ENCODE results near the gene DPEP3.

The DPEP3 gene

DNA sequence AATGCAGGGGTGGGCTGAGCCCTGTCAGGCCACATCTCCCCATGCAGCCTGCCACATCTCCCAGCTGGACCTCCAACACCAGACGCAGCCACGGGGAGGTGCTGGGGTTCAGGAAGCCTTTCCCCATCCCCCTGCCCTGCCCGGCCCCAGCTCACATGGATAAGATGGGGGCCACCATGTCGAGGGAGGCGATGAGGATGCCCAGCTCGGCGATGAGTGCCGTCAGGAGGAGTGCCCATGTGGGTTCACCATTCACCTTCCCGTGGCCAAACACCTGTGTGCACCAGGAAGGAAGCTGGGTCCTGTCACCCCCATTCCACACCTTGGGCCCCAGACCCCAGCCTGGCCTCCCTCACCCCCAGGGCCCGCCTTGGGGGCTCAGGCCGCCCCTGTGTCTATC lies 30.7 kb downstream of the DPEP3 start:
- Histone ChIP-seq H3K79me2 (ENCODE audit: low read length) (no peaks in the 10 kb centered on the region), H3K4me1 (ENCODE audit: low read length) (no peaks in the 10 kb centered on the region), H3K4me3 (ENCODE audit: low read length) (no peak overlapping the region), H3K27ac (ENCODE audit: low read length) (no peak overlapping the region), H3K9ac (ENCODE audit: low read length) (no peak overlapping the region), H3K4me2 (ENCODE audit: low read length) (no peak overlapping the region), H4K20me1 (ENCODE audit: insufficient read depth, low read length) (no peaks in the 10 kb centered on the region), H3K27me3 (ENCODE audit: low read depth, low read length) (no peaks in the 10 kb centered on the region), H2AFZ (ENCODE audit: low read depth, low read length) (no peak overlapping the region), H3K36me3 (replicated peaks; ENCODE audit: low read depth, low read length) (peaks cover 26% of the 10 kb centered on the region), H3K9me3 (ENCODE audit: insufficient read depth, low read length) (no peaks in the 10 kb centered on the region)
- no peak for TF ChIP-seq EZH2phosphoT487 (IDR thresholded peaks at IDR 0.05; ENCODE audit: low read depth)
- TF ChIP-seq, protein P1, sequence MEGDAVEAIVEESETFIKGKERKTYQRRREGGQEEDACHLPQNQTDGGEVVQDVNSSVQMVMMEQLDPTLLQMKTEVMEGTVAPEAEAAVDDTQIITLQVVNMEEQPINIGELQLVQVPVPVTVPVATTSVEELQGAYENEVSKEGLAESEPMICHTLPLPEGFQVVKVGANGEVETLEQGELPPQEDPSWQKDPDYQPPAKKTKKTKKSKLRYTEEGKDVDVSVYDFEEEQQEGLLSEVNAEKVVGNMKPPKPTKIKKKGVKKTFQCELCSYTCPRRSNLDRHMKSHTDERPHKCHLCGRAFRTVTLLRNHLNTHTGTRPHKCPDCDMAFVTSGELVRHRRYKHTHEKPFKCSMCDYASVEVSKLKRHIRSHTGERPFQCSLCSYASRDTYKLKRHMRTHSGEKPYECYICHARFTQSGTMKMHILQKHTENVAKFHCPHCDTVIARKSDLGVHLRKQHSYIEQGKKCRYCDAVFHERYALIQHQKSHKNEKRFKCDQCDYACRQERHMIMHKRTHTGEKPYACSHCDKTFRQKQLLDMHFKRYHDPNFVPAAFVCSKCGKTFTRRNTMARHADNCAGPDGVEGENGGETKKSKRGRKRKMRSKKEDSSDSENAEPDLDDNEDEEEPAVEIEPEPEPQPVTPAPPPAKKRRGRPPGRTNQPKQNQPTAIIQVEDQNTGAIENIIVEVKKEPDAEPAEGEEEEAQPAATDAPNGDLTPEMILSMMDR (IDR thresholded peaks at IDR 0.05; ENCODE audit: low read depth, low read length): no peak

DNA sequence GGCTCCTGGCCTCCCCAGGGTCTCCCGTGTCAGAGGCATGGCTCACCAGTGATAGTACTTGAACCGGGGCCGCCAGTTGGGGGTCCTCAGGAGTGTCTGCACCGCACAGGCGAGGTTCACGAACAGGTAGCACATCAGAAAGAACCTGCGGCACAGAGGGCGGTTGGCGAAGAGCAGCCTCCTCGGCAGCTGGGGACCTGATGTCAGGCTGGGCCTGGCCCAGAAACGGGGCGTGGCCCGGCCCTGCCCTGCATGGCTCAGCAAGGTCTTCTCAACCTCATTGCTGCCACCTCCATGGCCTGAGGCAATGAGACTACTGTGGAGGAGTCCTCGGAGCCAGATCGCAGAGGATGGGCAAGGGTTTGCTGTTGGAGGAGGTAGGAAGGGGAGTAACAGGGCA lies 32.3 kb downstream of the DPEP3 start:
- Histone ChIP-seq H2AFZ (ENCODE audit: low read depth, low read length) (no peak overlapping the region), H3K27ac (ENCODE audit: low read length) (no peak overlapping the region), H3K9ac (ENCODE audit: low read length) (no peak overlapping the region), H3K4me2 (ENCODE audit: low read length) (no peak overlapping the region), H3K79me2 (ENCODE audit: low read length) (no peaks in the 10 kb centered on the region), H3K4me1 (ENCODE audit: low read length) (no peaks in the 10 kb centered on the region), H3K4me3 (ENCODE audit: low read length) (no peak overlapping the region), H3K9me3 (ENCODE audit: insufficient read depth, low read length) (no peaks in the 10 kb centered on the region), H4K20me1 (ENCODE audit: insufficient read depth, low read length) (0 out of 2 replicates have a peak, but pooled peaks cover 8% of the 10 kb centered on the region), H3K36me3 (replicated peaks; ENCODE audit: low read depth, low read length) (peaks cover 26% of the 10 kb centered on the region), H3K27me3 (ENCODE audit: low read depth, low read length) (no peaks in the 10 kb centered on the region)
- TF ChIP-seq, protein P1 (IDR thresholded peaks at IDR 0.05; ENCODE audit: low read depth, low read length): no peak
- no peak for TF ChIP-seq EZH2phosphoT487 (IDR thresholded peaks at IDR 0.05; ENCODE audit: low read depth)

DNA sequence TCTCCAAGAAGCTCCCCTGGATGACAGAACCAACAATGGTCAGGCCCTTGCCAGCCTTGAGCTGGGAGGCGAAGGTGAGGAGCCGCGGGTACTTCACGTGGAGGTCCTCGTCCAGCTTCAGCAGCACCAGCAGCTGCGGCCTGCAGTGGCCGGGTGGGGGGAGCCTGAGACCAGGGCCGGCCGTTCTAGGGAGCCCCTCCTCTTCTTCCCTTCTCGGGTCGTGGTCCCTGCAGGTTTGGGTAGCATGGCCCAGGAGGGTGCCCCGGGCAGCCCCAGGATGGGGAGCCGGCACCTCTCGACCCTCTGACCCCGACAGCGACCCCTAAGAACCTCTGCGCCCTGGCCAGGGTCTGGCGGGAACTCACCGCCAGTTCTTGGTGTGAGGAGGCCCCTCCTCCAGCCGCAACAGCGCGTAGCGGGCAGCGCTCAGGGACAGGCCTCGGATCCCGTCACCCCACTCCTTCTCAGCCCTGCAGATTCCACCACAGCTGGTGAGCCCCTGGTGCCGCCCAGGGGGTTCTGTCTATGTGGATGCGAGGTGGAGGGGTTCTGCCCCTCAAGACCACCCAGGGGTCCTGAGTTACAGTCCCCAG lies 33.2 kb downstream of the DPEP3 start:
- H3K4me1 ChIP-seq (ENCODE audit: low read length): no peaks in the 10 kb centered on the region
- no peak overlapping the region for H2AFZ ChIP-seq (ENCODE audit: low read depth, low read length)

DNA sequence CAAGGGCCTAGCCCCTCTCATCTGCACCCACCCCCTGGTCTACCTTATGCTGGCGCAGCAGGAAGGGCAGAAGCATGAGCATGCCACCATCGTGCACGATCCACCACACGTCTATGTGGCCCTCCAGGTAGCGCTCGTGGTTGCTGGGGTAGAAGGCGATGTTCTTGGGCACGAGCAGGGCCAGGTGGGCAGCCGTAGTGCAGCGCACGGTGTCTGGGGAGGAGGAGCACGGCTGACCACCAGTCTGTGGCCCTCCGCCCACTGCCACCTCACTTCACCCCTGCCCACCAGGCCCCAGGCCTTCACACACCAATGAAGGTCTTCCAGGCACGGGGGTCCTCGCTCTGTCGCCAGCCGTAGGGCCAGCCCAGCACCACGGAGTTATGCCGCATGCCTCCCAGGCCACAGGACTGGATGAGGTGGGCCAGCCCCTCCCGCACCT lies 34.1 kb downstream of the DPEP3 start:
- H2AFZ ChIP-seq (ENCODE audit: low read depth, low read length): no peak overlapping the region
- H4K20me1 ChIP-seq (ENCODE audit: insufficient read depth, low read length): peaks cover 18% of the 10 kb centered on the region; the same call in 1 of the 2 replicates
- TF ChIP-seq, protein P1 (IDR thresholded peaks at IDR 0.05; ENCODE audit: low read depth, low read length): no peak
- no peak for TF ChIP-seq EZH2phosphoT487 (IDR thresholded peaks at IDR 0.05; ENCODE audit: low read depth)
- H3K4me2 ChIP-seq (ENCODE audit: low read length): no peak overlapping the region
- H3K9ac ChIP-seq (ENCODE audit: low read length): no peak overlapping the region
- no peaks in the 10 kb centered on the region for H3K27me3 ChIP-seq (ENCODE audit: low read depth, low read length)
- H3K4me1 ChIP-seq (ENCODE audit: low read length): no peaks in the 10 kb centered on the region
- no peaks in the 10 kb centered on the region for H3K79me2 ChIP-seq (ENCODE audit: low read length)
- no peaks in the 10 kb centered on the region for H3K9me3 ChIP-seq (ENCODE audit: insufficient read depth, low read length)
- no peak overlapping the region for H3K4me3 ChIP-seq (ENCODE audit: low read length)
- H3K36me3 ChIP-seq (replicated peaks; ENCODE audit: low read depth, low read length): peaks cover 31% of the 10 kb centered on the region
- H3K27ac ChIP-seq (ENCODE audit: low read length): no peak overlapping the region

More for the DNA sequence above, 33.2 kb downstream of the DPEP3 start:
- peaks cover 30% of the 10 kb centered on the region for H3K36me3 ChIP-seq (replicated peaks; ENCODE audit: low read depth, low read length)
- H3K27me3 ChIP-seq (ENCODE audit: low read depth, low read length): no peaks in the 10 kb centered on the region
- H4K20me1 ChIP-seq (ENCODE audit: insufficient read depth, low read length): peaks cover 14% of the 10 kb centered on the region; the same call in 1 of the 2 replicates
- no peak overlapping the region for H3K4me3 ChIP-seq (ENCODE audit: low read length)
- H3K79me2 ChIP-seq (ENCODE audit: low read length): no peaks in the 10 kb centered on the region
- no peak overlapping the region for H3K9ac ChIP-seq (ENCODE audit: low read length)
- H3K27ac ChIP-seq (ENCODE audit: low read length): no peak overlapping the region
- H3K9me3 ChIP-seq (ENCODE audit: insufficient read depth, low read length): no peaks in the 10 kb centered on the region
- TF ChIP-seq, protein P1 (IDR thresholded peaks at IDR 0.05; ENCODE audit: low read depth, low read length): no peak
- no peak for TF ChIP-seq EZH2phosphoT487 (IDR thresholded peaks at IDR 0.05; ENCODE audit: low read depth)
- H3K4me2 ChIP-seq (ENCODE audit: low read length): no peak overlapping the region
